Heart right ventricle (tissue), 16 donors: Measurements from ENCODE around the gene FBXO2. TPM values are rescaled to one million over a fixed set of nuclear protein-coding genes. Genes with fewer than 3 reads are reported as not detected.

Experiments
- ATAC-seq, 8 donors: fragments of 200-7000 bp; cut with Tn5 transposase; one replicate each; pipeline ENCODE4 v1.9.1; 2020; ENCODE audit warnings: mild to moderate bottlenecking in 8 of 8, moderate library complexity in 8 of 8, moderate number of reproducible peaks in 1 of 8
- DNase-seq, 2 donors: peaks; one replicate each; pipeline ENCODE4 v3.0.0-alpha.2; 2020
- H3K27ac ChIP-seq, 10 donors: fragments of 200-600 bp; sonication (generic) in 2 of 10; one replicate each; pipeline versions ENCODE4 v1.5.0 to v1.8.0; 2020 to 2022; ENCODE audit warnings: mild to moderate bottlenecking in 3 of 10
- H3K27me3 ChIP-seq, 7 donors: fragments of 200-600 bp; one replicate each; pipeline ENCODE4 v1.8.0; 2021 to 2022; ENCODE audit warnings: mild to moderate bottlenecking in 2 of 7
- H3K36me3 ChIP-seq, 9 donors: fragments of 200-600 bp; sonication (generic) in 1 of 9; one replicate each; pipeline versions ENCODE4 v1.5.0 to v1.8.0; 2020 to 2022; ENCODE audit warnings: mild to moderate bottlenecking in 2 of 9
- H3K4me1 ChIP-seq, 9 donors: fragments of 200-600 bp; sonication (generic) in 1 of 9; one replicate each; pipeline versions ENCODE4 v1.5.0 to v1.8.0; 2020 to 2022; ENCODE audit warnings: mild to moderate bottlenecking in 4 of 9
- H3K4me3 ChIP-seq, 10 donors: fragments of 200-600 bp; sonication (generic) in 2 of 10; one replicate each; pipeline versions ENCODE4 v1.5.0 to v1.8.0; 2020 to 2022; ENCODE audit warnings: mild to moderate bottlenecking in 7 of 10, moderate library complexity in 2 of 10
- H3K9me3 ChIP-seq, 11 donors: fragments of 200-600 bp in 10 of 11; sonication (generic) in 2 of 11; one replicate each; pipeline versions ENCODE4 v1.5.0 to v1.8.0; 2013 to 2022; ENCODE audit warnings: mild to moderate bottlenecking in 2 of 11, control low read depth in 1 of 11, moderate library complexity in 1 of 11
- WGBS, 2 donors: extraction: QIAGEN DNeasy Blood & Tissue Kit; methylation state at CpG; one replicate each; pipeline ENCODE4 v1.1.7; 2013; ENCODE audit warnings: inconsistent platforms in 1 of 2; 5-methylcytosine and 5-hydroxymethylcytosine counted together
- intact Hi-C, 10 donors: fragments of 100-400 bp; cut with DNase I; formaldehyde crosslinking; loops; one replicate each; pipeline versions ENCODE4 v1.11.1 to v1.14.2; 2022
- polyA plus RNA-seq, 2 donors: library from polyadenylated mRNA; stranded (reverse); fragments of 200-250 nt; gene quantifications; one replicate each; pipeline ENCODE4 v1.2.3, GENCODE V29; 2013
- total RNA-seq, 10 donors: library from RNA; stranded (reverse); fragmentation: NEBNext Ultra II Directional in 3 of 10; extraction: Animal tissue kit (Norgen Biotek cat#: 25700) in 3 of 10; gene quantifications; one replicate each; pipeline versions ENCODE4 v1.2.1 to v1.2.4, GENCODE V29; 2021 to 2023
- TF ChIP-seq, protein P1 (sequence below), 9 donors: fragments of 200-600 bp; sonication (generic) in 2 of 9; IDR thresholded peaks; one replicate each; pipeline versions ENCODE4 v1.5.0 to v1.8.0; 2021 to 2022; ENCODE audit warnings: antibody characterized with exemption in 9 of 9, mild to moderate bottlenecking in 5 of 9, moderate library complexity in 1 of 9
- donor health status: Arrhythmogenic right ventricular cardiomyopathy.
- donor health status: ischemic (EF 13 %, LVEDD 7.1; RV severe dilation, severe dysfunction).
- donor health status: healthy with polysubstance abuse.
- donor health status: DM: no; HTN: yes; CAD: no.
- donor health status: DM: no; HTN: no; CAD: no.
- donor health status: ischemic (EF 25% LVEDD 6.9; RV normal size, moderate dysfunction).
- donor health status: ischemic (EF 25% LVEDD 5.7; RV mildly dilated, moderate dysfunction).
- donor health status: healthy.
- donor health status: DM: yes; HTN: yes; CAD: no.
- donor health status: Ischemic cardiomyopathy.
- donor health status: ischemic (EF 35%, LVEDD 5.7; RV mildly dilated, moderate dysfunction).
- donor health status: nonischemic (EF 11% LVEDD 7.7; RV severe dilation, severe dysfunction).
- donor health status: DM: yes; HTN: yes; CAD: no.
- donor health status: PGD.
- donor health status: ischemic (EF 29% LVEDD 5.4; RV normal size, mild dysfunction).
- donor health status: nonischemic (EF 23%, LVEDD 6.1; RV moderate dilation, normal function).

The FBXO2 gene
- total and polyA plus RNA-seq, 12 donors = 0.70 to 5.5 (median 2.0) TPM

DNA sequence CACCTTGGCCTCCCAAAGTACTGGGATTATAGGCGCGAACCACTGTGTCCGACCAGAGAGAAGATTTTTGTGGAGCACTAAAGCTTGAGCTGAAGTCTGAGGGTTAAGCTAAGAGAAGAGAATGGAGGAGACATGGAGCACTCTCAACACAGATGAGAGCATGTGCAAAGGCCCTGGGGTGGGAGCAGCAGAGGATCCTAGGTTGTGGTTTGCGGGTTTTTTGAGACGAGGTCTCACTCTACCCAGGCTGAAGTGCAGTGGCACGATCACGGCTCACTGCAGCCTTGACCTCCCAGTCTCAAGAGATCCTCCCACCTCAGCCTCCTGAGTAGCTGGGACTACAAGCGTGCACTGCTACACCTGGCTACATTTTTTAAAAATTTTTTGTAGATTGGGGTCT is 30.5 kb downstream of the FBXO2 start:
- H3K36me3 ChIP-seq = no peaks in the 10 kb centered on the region
- no peaks in the 10 kb centered on the region for H3K9me3 ChIP-seq
- no peak for DNase-seq
- intact Hi-C loops = loop anchor here in 2 of 10 donors (10.0 kb wide), 2 partner anchors 79 to 139 kb away; no protein-coding TSS in a partner anchor
- no peak for ATAC-seq
- H3K27me3 ChIP-seq = peaks cover 0 to 77% (median 34%) of the 10 kb centered on the region in 7 donors
- no peak overlapping the region for H3K27ac ChIP-seq
- no peak overlapping the region for H3K4me3 ChIP-seq
- TF ChIP-seq, protein P1, sequence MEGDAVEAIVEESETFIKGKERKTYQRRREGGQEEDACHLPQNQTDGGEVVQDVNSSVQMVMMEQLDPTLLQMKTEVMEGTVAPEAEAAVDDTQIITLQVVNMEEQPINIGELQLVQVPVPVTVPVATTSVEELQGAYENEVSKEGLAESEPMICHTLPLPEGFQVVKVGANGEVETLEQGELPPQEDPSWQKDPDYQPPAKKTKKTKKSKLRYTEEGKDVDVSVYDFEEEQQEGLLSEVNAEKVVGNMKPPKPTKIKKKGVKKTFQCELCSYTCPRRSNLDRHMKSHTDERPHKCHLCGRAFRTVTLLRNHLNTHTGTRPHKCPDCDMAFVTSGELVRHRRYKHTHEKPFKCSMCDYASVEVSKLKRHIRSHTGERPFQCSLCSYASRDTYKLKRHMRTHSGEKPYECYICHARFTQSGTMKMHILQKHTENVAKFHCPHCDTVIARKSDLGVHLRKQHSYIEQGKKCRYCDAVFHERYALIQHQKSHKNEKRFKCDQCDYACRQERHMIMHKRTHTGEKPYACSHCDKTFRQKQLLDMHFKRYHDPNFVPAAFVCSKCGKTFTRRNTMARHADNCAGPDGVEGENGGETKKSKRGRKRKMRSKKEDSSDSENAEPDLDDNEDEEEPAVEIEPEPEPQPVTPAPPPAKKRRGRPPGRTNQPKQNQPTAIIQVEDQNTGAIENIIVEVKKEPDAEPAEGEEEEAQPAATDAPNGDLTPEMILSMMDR (IDR thresholded peaks at IDR 0.05) = no peak
- H3K4me1 ChIP-seq = no peaks in the 10 kb centered on the region
- WGBS, 2 donors = 82 to 84% methylated on average over 8 of the region's 8 CpGs

- no peak overlapping the region for H3K4me3 ChIP-seq
- H3K27me3 ChIP-seq = peaks cover 0 to 69% (median 28%) of the 10 kb centered on the region in 7 donors
- TF ChIP-seq, protein P1 (IDR thresholded peaks at IDR 0.05) = no peak
- ATAC-seq (no peak), DNase-seq (no peak)
- intact Hi-C loops = loop anchor here in 2 of 10 donors (10.0 kb wide), 2 partner anchors 78 to 138 kb away; no protein-coding TSS in a partner anchor
- no peak overlapping the region for H3K27ac ChIP-seq
- H3K9me3 ChIP-seq = no peaks in the 10 kb centered on the region
- H3K36me3 ChIP-seq = no peaks in the 10 kb centered on the region
- WGBS, 2 donors = 56 to 67% methylated on average over 3 of the region's 3 CpGs
- no peaks in the 10 kb centered on the region for H3K4me1 ChIP-seq
Observed at GRCh38 chr1:11622398-11622797, 31.8 kb downstream of the FBXO2 start.

DNA sequence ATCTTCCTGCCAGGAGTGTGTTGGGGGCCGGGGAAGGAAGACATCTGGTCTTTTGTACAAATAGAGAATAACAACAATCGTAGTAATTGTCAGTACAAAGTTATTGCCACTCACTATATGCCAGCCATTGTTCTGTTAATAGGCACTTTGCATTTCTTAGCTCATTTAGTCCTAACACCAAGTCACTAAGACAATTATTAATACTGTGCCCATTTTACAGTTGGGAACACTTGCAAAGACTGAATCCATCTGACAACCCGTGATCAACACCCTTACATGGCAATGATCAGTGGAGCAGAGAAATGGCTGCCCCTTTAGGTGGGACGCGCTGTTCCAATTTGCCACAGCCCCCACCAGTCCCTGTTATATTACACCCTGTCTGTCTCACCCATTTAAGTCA is 33.3 kb downstream of the FBXO2 start:
- Histone ChIP-seq H3K27me3 (peaks cover 0 to 69% (median 35%) of the 10 kb centered on the region in 7 donors), H3K4me1 (no peaks in the 10 kb centered on the region), H3K9me3 (no peaks in the 10 kb centered on the region), H3K36me3 (no peaks in the 10 kb centered on the region), H3K27ac (no peak overlapping the region), H3K4me3 (no peak overlapping the region)
- WGBS, 2 donors = 70 to 84% methylated on average over 5 of the region's 5 CpGs
- TF ChIP-seq, protein P1 (IDR thresholded peaks at IDR 0.05) = no peak
- no peak for DNase-seq
- intact Hi-C loops = loop anchor here in 2 of 10 donors (10.0 kb wide), 2 partner anchors 76 to 136 kb away; no protein-coding TSS in a partner anchor
- no peak for ATAC-seq

DNA sequence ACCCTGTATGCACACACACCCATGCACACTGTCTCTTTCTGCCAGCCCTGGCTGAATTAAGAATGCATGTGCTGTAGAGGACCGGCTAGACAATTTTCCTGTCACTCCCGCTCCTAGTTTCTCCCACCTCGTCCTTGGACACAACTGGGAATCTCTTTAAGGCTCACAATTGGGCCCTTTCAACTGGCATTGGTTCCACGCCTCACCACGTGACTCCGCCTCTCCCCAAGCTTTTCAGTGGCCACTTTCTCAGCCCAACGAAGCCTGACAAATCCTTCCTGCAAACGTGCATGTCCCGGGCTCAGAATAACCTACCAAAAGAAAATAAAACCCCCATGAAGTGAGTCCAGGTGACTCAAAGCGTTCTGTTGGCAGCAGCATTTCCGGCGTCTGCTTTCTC is 33.8 kb downstream of the FBXO2 start:
- no peaks in the 10 kb centered on the region for H3K36me3 ChIP-seq
- H3K4me3 ChIP-seq = no peak overlapping the region
- no peak for DNase-seq
- ATAC-seq = no peak
- peaks cover 0 to under 1% (median 0%) of the 10 kb centered on the region in 9 donors for H3K4me1 ChIP-seq
- peaks cover 0 to 67% (median 35%) of the 10 kb centered on the region in 7 donors for H3K27me3 ChIP-seq
- H3K27ac ChIP-seq = no peak overlapping the region
- no peaks in the 10 kb centered on the region for H3K9me3 ChIP-seq
- 37 to 44% methylated on average over 12 of the region's 12 CpGs for WGBS, 2 donors
- TF ChIP-seq, protein P1 (IDR thresholded peaks at IDR 0.05) = no peak
- intact Hi-C loops = loop anchor here in 2 of 10 donors (10.0 kb wide), 2 partner anchors 76 to 136 kb away; no protein-coding TSS in a partner anchor
